GM18505 (cell line): ENCODE measurements around the gene MRPL19.
A peak's percentile ranks its signal among the peaks of the same experiment; 100 is the strongest.
"Not testable (repeated sequence)": the region's sequence is repeated elsewhere in the genome, so short reads cannot be mapped to it uniquely, and the experiment has no call there.

Source experiments
- ATAC-seq: cut with Tn5 transposase; IDR thresholded peaks from one replicate; pipeline ENCODE4 v1.9.1; 2021; ENCODE audit not compliant: unreplicated experiment
- POLR2A ChIP-seq: IDR thresholded peaks from 4 replicates; pipeline ENCODE4 v1.6.1; 2011; ENCODE audit warnings: borderline replicate concordance; ENCODE audit not compliant: insufficient read depth, insufficient read length; ENCODE audit errors: extremely low read depth

Gene MRPL19

GRCh38 chr2:75710220-75710576, 63.6 kb downstream of the MRPL19 start:
- no peak for ATAC-seq
- TF ChIP-seq POLR2A: no peak

- peak; percentile 84 for TF ChIP-seq POLR2A
Observed at GRCh38 chr2:75710577-75711253, 64.1 kb downstream of the MRPL19 start, which contains the start of gene GCFC2. GCFC2 (minus strand) TSS chr2:75710915; CDS start chr2:75710855, 60 bp downstream.

GRCh38 chr2:75711590-75711989, 65.0 kb downstream of the MRPL19 start:
- ATAC-seq: not testable (repeated sequence)

More at GRCh38 chr2:75710577-75711253, 64.1 kb downstream of the MRPL19 start, which contains the start of gene GCFC2:
- ATAC-seq: peak; percentile 94

GRCh38 chr2:75716406-75716805, 69.8 kb downstream of the MRPL19 start:
- no peak for TF ChIP-seq POLR2A
- ATAC-seq: no peak

- no peak for TF ChIP-seq POLR2A
- no peak for ATAC-seq
Observed at GRCh38 chr2:75719616-75720015, 73.0 kb downstream of the MRPL19 start.

GRCh38 chr2:75720525-75720924, 73.9 kb downstream of the MRPL19 start:
- no peak for TF ChIP-seq POLR2A
- no peak for ATAC-seq

- TF ChIP-seq POLR2A: no peak
- no peak for ATAC-seq
Observed at GRCh38 chr2:75722687-75723086, 76.1 kb downstream of the MRPL19 start.

- no peak for ATAC-seq
- no peak for TF ChIP-seq POLR2A
Observed at GRCh38 chr2:75728614-75729419, 82.2 kb downstream of the MRPL19 start.

GRCh38 chr2:75729861-75730260, 83.3 kb downstream of the MRPL19 start:
- ATAC-seq: no peak
- no peak for TF ChIP-seq POLR2A

- no peak for TF ChIP-seq POLR2A
- no peak for ATAC-seq
Observed at GRCh38 chr2:75736276-75736675, 89.7 kb downstream of the MRPL19 start.

- ATAC-seq: no peak
- TF ChIP-seq POLR2A: no peak
Observed at GRCh38 chr2:75737961-75738360, 91.4 kb downstream of the MRPL19 start.
